Right lobe of liver (tissue), 4 donors: ENCODE data around the gene GNAZ.

Source experiments
- POLR2A ChIP-seq: fragments of 450-650 bp; IDR thresholded peaks from one replicate; pipeline ENCODE4 v1.6.1; 2017; ENCODE audit warnings: antibody characterized with exemption, mild to moderate bottlenecking
- TF ChIP-seq, protein P1 (sequence below), 4 donors: fragments of 200-600 bp in 3 of 4; fragments of 450-650 bp in 1 of 4; IDR thresholded peaks; one replicate each; pipeline versions ENCODE4 v1.5.1 to v1.8.0; 2016 to 2022; ENCODE audit warnings: antibody characterized with exemption in 4 of 4, mild to moderate bottlenecking in 2 of 4
- donor health status: DM: no; HTN: no; CAD: no.
- donor health status: DM: no; HTN: no; CAD: no.
- donor health status: DM: no; HTN: yes; CAD: no.

GRCh38 chr22:23074451-23074850 lies 4.1 kb downstream of the GNAZ start:
- TF ChIP-seq POLR2A = no peak
- TF ChIP-seq, protein P1, sequence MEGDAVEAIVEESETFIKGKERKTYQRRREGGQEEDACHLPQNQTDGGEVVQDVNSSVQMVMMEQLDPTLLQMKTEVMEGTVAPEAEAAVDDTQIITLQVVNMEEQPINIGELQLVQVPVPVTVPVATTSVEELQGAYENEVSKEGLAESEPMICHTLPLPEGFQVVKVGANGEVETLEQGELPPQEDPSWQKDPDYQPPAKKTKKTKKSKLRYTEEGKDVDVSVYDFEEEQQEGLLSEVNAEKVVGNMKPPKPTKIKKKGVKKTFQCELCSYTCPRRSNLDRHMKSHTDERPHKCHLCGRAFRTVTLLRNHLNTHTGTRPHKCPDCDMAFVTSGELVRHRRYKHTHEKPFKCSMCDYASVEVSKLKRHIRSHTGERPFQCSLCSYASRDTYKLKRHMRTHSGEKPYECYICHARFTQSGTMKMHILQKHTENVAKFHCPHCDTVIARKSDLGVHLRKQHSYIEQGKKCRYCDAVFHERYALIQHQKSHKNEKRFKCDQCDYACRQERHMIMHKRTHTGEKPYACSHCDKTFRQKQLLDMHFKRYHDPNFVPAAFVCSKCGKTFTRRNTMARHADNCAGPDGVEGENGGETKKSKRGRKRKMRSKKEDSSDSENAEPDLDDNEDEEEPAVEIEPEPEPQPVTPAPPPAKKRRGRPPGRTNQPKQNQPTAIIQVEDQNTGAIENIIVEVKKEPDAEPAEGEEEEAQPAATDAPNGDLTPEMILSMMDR (IDR thresholded peaks at IDR 0.05) = no peak
